Fibroblast of the aortic adventitia (primary cell): ENCODE data around the gene WWC1. TPM values are rescaled to one million over a fixed set of nuclear protein-coding genes. Genes with fewer than 3 reads are reported as not detected.
A peak's percentile ranks its signal among the peaks of the same experiment; 100 is the strongest.

Experiments
- DNase-seq: peaks from one replicate; pipeline ENCODE4 v3.0.0-alpha.2; 2010; ENCODE audit warnings: low read depth
- H3K4me3 ChIP-seq: 2 replicates; pipeline ENCODE4 v1.5.1; 2011; ENCODE audit warnings: low read depth, mild to moderate bottlenecking, control low read depth, low read length, moderate library complexity
- CTCF ChIP-seq: IDR thresholded peaks from 2 replicates; pipeline ENCODE4 v1.5.1; 2011; ENCODE audit warnings: mild to moderate bottlenecking, low read length, control low read depth, inconsistent platforms; ENCODE audit not compliant: insufficient read depth
- total RNA-seq: library from RNA; depleted of rRNA; stranded (reverse); fragments of >200 nt; gene quantifications from 2 replicates; pipeline ENCODE4 v1.2.3, GENCODE V29; 2012; ENCODE audit warnings: low replicate concordance

WWC1 gene
- total RNA-seq, 1 donor: 0.45 TPM

- no peak for DNase-seq
- TF ChIP-seq CTCF: no peak
- H3K4me3 ChIP-seq: no peak overlapping the region
Measured at GRCh38 chr5:168446983-168447619, 155.7 kb downstream of the WWC1 start.

DNA sequence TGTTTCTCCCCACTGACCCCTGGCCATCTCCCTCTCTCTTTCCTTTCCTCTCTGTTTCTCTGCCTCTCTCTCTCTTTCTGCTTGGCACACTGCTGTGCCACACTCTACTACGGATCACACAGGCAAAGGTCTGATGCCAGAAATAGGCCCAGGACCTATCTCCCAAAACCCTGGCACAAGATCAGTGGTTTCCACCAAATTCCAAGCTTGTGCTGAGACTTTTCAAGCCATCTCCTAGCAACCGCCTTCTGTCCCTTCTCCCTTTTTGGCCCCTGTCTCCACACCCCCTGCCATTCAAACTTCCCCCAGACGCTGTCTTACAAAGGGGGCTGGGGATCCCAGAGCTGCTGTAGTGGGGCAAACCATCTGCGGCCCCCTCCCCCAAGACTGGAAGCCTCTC, 156.4 kb downstream of the WWC1 start:
- no peak for TF ChIP-seq CTCF
- H3K4me3 ChIP-seq: no peak overlapping the region
- peak; percentile 22 for DNase-seq

GRCh38 chr5:168449166-168449565, 157.7 kb downstream of the WWC1 start:
- H3K4me3 ChIP-seq: no peak overlapping the region
- TF ChIP-seq CTCF: no peak
- no peak for DNase-seq

DNA sequence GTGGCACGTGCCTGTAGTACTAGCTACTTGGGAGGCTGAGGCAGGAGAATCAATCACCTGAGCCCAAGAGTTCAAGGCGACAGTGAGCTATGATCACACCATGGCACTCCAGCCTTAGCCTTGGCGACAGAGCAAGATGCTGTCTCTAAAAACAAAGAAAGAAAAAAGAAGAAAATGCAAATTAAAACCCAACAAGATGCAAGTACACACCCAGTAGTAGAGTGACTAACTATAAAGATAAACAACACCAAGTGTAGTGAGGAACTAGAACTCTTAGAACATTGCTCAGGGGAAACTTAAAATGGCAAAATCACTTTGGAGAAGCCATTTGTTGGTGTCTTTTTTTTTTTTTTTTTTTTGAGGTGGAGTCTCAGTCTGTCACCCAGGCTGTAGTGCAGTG, 160.1 kb downstream of the WWC1 start:
- no peak overlapping the region for H3K4me3 ChIP-seq
- TF ChIP-seq CTCF: no peak
- DNase-seq: no peak

- TF ChIP-seq CTCF: no peak
- no peak for DNase-seq
Measured at GRCh38 chr5:168455201-168455600, 163.8 kb downstream of the WWC1 start.

DNA sequence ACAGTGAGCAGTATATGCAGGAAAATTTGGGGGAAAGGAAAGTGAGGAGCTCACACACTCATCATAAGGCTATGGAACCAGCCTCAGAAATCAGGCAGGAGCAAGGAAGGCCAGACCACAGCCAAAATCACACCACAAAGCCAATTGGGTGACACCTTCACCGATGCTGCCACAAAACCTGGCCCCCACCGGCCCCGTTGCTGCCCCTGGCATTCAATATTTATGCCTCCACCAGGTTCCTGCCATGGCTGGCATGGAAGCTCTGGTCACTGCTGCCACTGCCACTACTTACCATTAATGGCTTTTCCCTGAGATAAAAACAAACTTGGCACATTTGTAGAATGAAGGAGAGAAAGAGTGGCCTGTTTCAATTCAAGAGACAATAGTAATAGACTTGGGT, 166.1 kb downstream of the WWC1 start:
- H3K4me3 ChIP-seq: no peak overlapping the region
- TF ChIP-seq CTCF: no peak
- no peak for DNase-seq

More at GRCh38 chr5:168455201-168455600, 163.8 kb downstream of the WWC1 start:
- no peak overlapping the region for H3K4me3 ChIP-seq

- no peak for TF ChIP-seq CTCF
- no peak overlapping the region for H3K4me3 ChIP-seq
- DNase-seq: no peak
Measured at GRCh38 chr5:168460606-168461005, 169.2 kb downstream of the WWC1 start.
